GM19328 (cell line): Measurements from ENCODE around the gene TLE2.
"Not testable (repeated sequence)": the region's sequence is repeated elsewhere in the genome, so short reads cannot be mapped to it uniquely, and the experiment has no call there.

Experiments
- ATAC-seq: cut with Tn5 transposase; IDR thresholded peaks from one replicate; pipeline ENCODE4 v1.9.1; 2021; ENCODE audit warnings: mild to moderate bottlenecking, moderate library complexity; ENCODE audit not compliant: unreplicated experiment

TLE2 gene

DNA sequence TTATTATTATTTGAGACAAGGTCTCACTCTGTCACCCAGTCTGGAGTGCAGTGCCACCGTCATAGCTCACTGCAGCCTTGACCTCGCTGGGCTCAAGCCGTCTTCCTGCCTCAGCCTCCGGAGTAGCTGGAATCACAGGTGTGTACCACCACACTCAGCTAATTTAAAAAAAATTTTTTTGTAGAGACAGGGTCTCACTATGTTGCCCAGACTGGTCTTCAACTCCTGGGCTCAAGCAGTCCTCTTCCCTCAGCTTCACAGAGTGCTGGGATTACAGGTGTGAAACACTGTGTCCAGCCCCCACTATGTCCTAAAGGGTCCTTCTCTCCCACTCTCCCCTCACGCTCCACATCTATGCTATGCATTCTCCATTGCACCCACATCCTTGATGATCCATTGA is 9.1 kb upstream of the TLE2 start:
- ATAC-seq = no peak

- ATAC-seq = not testable (repeated sequence)
Measured at GRCh38 chr19:3036977-3037544, 8.0 kb upstream of the TLE2 start.

DNA sequence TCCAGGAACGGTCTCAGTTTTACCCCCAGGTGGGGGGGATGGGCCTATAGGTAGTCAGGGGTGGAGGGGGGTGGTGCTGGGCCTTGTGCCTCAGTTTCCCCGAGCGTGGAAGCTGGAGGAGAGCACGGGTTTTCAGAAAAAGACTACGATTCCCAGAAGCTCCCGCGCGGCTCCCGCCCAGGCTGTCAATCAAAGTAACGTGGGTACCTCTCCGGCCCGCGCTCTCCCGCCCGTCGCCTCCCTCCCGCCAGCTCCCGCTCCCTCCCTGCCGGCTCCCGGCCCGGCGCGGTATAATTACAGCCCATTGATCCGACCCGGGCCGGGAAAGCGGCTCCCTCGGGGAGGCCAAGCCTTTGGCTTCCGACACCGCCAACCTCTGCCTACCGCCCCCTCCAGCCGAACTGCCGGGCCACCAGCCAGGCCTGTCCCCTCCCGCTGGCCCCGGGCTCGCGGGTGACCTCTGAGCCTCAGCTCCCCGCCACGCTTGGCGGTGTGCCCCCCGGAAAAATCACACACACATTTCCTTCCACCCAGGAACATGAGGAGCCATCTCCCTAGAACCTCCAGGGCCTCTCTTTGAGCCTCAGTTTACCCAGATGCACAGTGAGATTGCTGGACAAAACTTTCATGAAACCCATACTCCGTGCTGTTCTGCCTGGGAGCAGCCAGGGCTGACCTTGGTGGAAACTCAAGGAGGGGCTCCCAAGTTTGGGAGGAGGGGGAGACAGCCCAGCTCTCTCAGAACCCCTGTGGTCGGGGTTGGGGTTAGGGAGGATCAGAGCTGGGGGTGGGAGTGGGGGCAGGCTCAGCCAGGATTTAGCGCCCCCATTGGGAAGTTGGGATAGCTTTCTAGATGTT is 7.3 kb upstream of the TLE2 start:
- no peak for ATAC-seq

- peak; percentile 86 for ATAC-seq
Measured at GRCh38 chr19:3035542-3036118, 6.5 kb upstream of the TLE2 start.

DNA sequence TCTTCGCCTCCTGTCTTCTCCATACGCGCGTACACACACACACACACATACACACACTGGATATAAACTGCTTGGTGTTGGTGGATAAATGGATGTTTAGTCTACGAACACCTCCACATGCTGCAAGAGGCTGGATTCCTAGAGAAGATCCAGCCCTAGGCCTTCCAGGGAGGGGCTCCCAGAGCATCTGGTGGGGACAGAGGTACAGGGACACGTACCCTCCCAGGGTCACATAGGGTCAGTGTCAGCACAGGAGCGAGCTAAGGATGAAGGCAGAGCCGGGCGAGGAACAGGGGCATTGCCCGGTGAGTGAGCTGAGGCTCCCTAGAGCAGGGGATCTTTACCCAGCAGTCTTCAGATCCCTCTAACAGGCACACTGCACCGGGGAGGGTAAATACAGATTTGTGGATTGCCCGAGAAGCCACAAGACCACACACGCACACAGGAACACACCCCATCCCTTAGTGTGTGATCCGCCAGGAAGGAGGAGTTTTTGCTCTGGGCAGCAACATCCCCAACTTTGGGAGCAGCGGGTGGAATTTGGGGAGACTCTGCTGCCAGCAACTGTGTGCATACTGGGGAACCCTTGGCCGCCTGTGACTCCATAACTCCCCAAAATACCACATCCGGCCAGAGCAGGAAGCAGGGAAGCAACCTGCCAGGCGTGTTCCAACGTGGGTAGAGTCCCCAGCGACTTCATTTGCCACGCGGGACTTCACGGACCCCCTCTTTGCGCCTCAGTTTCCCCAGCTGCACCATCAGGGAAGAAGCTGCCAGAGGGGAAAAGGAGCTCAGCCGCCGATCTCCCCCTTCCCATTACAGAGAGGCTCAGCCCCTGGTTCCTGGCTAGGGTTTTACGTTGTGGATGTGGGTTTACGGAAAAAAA is 5.8 kb upstream of the TLE2 start:
- no peak for ATAC-seq

DNA sequence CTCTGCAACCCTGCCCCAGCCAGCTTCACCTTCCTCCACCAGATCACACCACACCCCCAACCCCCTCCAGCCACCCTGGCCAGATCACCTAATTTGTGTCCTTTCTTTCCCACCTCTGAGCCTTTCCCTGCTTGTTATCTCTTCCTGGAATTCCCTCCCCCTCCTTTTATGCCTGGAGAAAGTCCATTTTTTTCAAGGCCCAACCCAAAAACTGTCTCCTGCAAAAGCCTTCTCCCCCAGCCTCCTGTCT is 5.3 kb upstream of the TLE2 start:
- no peak for ATAC-seq

- no peak for ATAC-seq
Measured at GRCh38 chr19:3033595-3034405, 4.7 kb upstream of the TLE2 start.

DNA sequence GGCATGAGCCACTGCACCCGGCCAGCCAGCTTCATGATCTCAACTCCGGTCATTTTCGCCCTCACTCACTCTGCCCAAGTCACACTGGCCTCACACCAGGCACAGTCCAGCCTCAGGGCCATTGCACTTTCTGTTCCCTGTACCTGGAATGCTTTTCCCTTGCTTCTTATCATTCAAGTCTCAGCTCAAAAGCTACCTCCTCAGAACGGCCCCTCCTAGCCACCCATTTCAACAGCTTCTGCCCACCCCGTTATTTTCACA is 2.5 kb upstream of the TLE2 start:
- no peak for ATAC-seq

DNA sequence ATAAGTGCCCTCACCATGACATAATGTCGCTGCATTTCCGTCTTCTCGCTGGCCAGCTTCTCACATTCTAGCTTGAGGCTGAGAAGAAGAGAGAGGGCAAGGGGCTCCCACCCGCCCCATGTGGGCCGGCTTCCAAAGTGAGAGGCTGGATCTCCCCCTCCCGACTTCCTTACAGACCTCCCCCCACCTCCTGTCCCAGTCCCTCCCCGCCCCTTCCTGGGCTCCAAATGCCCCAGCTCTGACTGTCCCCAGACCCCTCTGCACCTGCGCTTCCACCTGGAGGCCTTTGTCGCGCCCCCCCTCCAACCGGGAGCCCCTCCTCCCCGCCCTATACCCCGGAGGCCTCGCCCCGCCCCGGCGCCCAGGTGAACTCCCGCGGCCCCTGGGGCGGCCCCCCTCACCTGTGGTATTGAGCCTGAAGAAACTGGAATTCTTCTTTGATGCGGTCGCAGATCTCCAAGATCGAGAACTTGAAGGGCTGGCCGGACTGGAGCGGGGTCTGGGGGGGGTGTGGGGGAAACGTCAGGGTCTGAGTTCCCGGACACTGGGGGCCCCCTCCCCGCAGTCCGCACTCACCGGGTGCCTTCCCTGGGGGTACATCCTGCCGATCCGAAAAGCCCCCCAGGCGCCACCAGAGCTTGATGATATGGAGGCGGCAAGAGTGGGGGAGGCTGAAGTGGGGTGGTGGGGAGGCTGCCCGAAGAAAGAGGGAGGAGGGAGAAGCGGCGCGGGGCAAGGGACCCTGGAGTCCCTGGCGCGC is 595 bp downstream of the TLE2 start:
- ATAC-seq = no peak

DNA sequence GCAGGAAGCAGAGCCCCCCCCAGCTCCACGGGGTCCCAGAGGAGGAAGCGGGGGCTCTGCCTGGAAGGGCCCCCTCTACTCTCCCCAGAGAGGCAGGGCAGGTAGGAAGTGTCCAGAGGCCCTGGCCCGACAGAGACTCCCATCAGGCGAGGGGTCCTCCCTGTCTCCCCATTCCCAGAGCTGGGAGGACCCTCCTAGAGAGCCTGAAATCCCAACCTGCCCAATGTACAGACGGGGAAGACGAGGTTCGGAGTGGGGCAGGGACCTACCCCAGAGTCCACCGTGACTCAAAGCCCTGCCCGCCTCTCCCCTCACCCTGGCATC is 1.1 kb downstream of the TLE2 start:
- no peak for ATAC-seq

GRCh38 chr19:3027292-3027691 is 1.8 kb downstream of the TLE2 start:
- no peak for ATAC-seq

- ATAC-seq = no peak
Measured at GRCh38 chr19:3026768-3027167, 2.3 kb downstream of the TLE2 start.

DNA sequence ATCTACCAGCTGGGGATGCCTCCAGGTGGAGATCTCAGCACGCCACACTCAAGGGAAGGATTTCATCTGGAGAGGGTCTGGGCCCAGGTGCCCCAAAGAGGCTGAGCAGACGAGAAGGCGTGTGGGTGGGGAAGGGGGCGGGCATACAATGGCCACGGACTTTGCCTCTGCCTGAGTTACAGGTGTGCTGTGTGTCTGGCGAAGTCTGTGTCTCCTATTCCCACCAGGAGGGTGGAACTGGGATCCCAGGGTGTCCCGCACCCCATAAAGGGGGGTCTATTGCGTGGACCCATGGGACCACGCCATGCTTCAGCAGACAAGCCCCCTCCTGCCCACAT is 3.6 kb downstream of the TLE2 start:
- ATAC-seq = no peak

- no peak for ATAC-seq
Measured at GRCh38 chr19:3024870-3025548, 4.1 kb downstream of the TLE2 start.

GRCh38 chr19:3024509-3024869 is 4.6 kb downstream of the TLE2 start:
- ATAC-seq = no peak

- no peak for ATAC-seq
Measured at GRCh38 chr19:3020321-3020960, 8.6 kb downstream of the TLE2 start.

GRCh38 chr19:3019211-3019854 is 9.7 kb downstream of the TLE2 start:
- ATAC-seq = no peak

DNA sequence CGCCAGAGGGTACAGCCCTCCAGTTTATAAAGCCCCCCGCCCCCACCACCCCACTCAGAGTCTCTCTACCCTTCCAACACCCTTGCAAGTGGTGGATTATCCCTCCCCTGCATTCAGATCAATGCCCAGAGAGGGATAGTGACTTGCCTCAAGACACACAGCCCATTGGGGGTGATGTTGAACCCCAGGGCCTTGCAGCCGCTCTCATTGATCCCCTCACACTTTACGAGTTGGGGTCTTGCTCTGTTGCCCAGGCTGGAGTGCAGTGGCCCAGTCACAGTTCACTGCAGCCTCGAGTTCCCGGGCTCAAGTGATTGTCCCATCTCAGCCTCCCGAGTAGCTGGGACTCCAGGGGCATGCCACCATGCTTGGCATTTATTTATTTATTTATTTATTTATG is 11.2 kb downstream of the TLE2 start:
- no peak for ATAC-seq
